VCaP (cell line): Measurements from ENCODE around the gene RBMS3.

Experiments used
- H3K27ac ChIP-seq: fragments of 450-650 bp; 2 replicates; pipeline ENCODE4 v1.5.1; 2017
- TF ChIP-seq, protein P1 (sequence below): fragments of 450-650 bp; conservative IDR thresholded peaks from 2 replicates; pipeline ENCODE4 v1.5.1; 2017; ENCODE audit warnings: mild to moderate bottlenecking, moderate library complexity

Gene RBMS3

DNA sequence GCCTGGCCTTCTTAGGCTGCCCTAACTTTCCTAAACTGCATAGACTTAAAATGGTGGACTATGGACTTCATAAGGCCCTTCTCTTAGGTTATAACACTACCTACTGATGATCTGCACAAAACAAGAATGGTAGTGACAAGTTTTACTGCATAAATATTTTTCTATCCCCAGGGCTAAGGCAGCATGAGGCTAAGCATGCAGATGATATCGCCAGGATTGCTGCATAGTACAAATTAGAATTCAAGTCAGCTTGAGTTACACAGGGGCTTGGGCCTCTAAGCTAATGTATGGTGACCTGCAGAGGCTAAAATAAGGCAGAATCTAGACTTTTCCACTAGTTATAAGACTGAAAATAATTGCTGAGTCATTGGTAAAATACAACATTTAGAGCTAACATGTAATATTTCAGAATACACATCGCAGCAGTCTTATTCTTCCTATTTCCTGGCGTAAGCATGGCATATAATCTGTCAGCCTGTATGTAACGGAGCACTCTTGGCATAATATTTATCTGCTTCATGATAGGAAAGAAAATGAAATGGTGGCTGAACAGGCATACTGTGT is 15.3 kb upstream of the RBMS3 start:
- H3K27ac ChIP-seq: no peak overlapping the region
- TF ChIP-seq, protein P1, sequence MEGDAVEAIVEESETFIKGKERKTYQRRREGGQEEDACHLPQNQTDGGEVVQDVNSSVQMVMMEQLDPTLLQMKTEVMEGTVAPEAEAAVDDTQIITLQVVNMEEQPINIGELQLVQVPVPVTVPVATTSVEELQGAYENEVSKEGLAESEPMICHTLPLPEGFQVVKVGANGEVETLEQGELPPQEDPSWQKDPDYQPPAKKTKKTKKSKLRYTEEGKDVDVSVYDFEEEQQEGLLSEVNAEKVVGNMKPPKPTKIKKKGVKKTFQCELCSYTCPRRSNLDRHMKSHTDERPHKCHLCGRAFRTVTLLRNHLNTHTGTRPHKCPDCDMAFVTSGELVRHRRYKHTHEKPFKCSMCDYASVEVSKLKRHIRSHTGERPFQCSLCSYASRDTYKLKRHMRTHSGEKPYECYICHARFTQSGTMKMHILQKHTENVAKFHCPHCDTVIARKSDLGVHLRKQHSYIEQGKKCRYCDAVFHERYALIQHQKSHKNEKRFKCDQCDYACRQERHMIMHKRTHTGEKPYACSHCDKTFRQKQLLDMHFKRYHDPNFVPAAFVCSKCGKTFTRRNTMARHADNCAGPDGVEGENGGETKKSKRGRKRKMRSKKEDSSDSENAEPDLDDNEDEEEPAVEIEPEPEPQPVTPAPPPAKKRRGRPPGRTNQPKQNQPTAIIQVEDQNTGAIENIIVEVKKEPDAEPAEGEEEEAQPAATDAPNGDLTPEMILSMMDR: no peak

DNA sequence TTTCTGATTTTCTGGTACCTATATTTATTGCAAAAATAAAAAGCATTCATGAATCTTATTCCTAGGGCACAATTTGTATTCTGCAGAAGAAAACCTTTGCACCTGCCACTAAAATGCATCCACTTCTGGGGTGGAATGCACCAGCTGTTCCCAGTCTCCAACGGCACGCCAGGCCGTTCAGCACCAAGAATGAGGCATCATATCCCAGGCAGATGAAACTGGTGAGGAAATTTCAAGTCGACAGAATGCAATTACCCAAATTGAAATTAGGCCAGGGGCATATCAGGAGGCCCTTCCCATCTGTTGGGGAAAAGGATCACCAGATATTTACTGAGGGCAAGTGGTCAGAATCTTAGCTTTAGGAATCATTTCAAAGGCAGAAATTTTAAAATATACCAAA is 13.6 kb upstream of the RBMS3 start:
- H3K27ac ChIP-seq: no peak overlapping the region
- TF ChIP-seq, protein P1: no peak

DNA sequence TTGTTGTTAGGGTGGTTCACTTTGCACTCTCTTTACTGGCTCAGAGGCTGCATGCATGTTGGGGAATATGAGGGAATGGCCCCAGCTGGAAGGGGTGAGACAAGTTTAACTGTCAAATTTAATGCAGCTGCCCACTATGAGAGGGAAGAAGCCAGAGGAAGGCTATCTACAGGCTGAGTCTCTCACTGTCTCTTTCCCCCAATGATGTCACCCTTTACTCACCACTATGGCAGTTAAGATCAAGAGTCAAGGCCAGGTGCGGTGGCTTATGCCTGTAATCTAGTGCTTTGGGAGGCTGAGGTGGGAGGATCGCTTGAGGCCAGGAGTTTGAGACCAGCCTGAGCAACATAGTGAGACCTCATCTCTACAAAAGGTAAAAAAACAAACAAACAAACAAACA is 12.2 kb upstream of the RBMS3 start:
- TF ChIP-seq, protein P1: no peak
- no peak overlapping the region for H3K27ac ChIP-seq

DNA sequence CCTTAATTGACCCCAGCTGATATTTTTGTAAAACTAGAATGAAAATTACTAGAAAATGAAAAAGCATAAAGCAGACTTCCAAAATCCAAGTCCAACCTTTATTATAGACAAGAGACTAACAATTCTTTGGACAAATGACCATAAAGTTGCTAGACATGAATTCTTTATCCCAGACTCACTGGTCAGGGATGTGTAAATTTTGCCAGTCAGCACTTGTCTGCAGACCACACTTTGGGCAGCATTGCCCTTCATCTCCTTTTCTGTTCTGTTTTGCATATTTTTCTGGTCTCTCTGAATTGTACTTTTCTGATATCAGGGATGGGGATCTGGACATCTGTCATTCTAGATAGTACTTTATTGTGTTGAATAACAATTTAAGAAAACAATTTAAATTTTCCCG is 10.1 kb upstream of the RBMS3 start:
- TF ChIP-seq, protein P1: no peak
- peak overlapping the region; percentile 21; the same call in 1 of the 2 replicates for H3K27ac ChIP-seq

DNA sequence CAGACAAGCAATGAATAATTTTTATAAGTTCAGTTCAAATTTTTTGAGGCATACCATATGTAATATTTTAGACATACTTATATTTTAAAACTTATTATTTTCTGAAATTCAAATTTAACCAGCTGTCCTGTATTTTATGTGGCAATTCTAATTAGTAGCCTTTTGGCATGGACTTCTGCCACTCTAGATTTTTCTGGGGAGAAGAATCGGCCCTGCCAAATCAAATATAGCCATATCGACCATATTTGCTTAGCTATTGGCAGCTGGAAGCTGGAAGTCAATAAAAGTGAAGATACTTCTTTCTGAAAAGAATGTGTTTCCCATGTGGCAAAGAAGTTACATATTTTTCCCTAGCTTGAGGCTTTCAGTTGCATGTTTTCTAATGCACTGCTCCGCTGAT is 9.4 kb upstream of the RBMS3 start:
- TF ChIP-seq, protein P1: no peak
- peak overlapping the region; percentile 21; the same call in 1 of the 2 replicates for H3K27ac ChIP-seq

DNA sequence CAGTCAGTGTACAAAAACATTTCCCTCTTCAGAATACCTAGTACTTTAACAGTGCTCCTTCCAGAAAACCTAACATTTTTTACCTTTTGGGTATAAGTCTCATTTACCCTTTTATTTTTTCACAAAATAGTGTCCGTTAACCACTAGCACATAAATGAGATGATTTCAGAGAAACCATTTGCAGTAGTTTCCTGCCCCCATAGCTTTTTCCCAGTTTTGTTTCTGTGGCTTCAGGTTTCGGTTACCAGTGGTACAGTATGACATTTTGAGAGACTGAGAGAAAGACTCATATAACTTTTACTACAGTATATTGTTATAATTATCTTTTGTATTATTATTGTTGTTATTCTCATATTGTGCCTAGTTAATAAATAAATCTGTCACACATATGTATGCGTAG is 6.2 kb upstream of the RBMS3 start:
- no peak overlapping the region for H3K27ac ChIP-seq
- TF ChIP-seq, protein P1: no peak

DNA sequence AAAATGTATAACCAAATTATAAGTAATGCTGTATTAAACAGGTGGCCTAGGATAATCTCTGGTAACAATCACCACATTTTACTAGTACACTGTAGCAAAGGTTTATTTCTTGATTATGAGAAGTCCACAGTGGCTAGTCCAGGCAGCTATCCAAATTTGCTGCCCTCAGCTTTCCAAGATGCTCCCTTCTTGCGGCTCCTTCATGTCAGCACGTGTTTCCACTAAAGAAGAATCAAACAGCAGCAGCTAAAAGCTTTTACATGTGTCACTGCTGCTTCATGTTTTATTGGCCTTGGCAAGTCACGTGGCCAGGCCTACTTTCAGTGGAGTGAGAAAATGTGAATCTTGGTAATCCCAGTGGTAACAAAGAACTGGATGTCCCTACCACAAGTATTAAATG is 5.6 kb upstream of the RBMS3 start:
- TF ChIP-seq, protein P1: no peak
- H3K27ac ChIP-seq: peak overlapping the region; percentile 8; the same call in 1 of the 2 replicates
